NCI-H1105 treated with DMSO at 0.1 percent for 48 hours (cell line): Measurements from ENCODE around the gene PPARG.
"Not testable (repeated sequence)": the region's sequence is repeated elsewhere in the genome, so short reads cannot be mapped to it uniquely, and the experiment has no call there.

Experiments used
- DNase-seq: peaks from one replicate; lab custom pipeline; 2025; lab: John Stamatoyannopoulos, UW

PPARG gene

DNA sequence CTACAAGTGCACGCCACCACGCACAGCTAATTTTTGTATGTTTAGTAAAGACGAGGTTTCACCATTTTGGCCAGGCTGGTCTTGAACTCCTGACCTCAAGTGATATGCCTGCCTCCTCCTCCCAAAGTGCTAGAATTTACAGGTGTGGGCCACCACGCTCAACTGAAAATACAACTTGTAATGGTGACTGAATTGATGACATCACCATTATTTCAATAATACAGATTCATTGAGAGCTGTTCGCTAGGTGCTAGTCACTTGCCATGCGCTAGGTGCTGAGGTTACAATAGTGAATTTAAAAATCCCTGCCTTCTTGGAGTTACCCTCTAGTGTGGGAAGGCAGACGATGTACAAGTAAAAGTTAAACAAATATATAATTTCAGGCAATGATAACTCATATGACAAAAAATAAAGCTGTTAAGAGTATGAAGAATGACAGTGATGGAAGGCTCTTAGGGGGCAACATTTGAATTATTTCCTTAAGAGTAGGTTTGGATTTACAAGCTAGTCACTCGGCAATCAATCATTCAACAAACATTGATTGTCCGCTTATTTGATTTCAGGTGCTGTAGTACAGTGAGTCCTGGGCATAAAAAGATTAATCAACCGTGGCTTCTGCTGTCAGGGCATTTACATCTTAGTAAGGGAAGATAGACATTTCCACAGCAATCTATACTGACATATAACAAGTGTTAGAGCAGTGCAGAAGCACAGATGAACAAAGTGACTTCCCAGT lies 9.1 kb upstream of the PPARG start:
- no peak for DNase-seq

DNA sequence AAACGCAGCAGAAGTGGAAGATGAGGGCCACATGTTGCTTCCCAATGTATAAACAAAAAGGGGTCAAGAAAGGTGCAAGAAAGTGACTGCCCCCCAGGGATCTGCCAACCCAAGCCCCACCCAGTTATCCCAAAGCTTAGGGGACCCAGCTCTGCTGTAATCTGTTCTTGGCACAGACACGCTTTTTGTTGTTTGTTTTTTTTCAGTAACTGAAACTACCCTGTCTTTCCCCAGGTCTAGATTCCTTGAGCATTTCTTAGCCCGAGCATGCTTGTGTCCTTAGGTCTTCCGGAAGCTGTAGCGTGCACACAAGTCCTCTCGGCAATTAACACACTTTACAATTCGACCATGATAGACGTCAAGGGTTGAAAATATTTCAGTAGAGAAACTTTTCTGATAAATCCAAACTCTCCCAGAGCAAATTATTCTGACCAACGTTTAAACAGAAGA lies 8.5 kb upstream of the PPARG start:
- no peak for DNase-seq

DNA sequence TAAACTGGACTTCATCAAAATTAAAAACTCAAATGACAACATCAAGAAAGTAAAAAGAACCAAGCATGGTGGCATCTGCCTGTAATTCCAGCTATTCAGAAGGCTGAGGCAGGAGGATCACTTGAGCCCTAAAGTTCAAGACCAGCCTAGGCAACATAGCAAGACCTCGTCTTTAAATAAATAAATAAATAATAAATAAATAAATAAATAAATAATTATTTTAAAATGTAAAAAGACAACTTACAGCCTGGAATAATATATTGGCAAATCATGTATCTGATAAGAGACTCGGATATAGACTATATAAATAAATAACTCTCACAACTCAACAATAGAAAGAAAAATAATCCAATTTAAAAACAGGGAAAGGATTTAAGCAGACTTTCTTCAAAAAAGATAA lies 4.3 kb upstream of the PPARG start:
- no peak for DNase-seq

DNA sequence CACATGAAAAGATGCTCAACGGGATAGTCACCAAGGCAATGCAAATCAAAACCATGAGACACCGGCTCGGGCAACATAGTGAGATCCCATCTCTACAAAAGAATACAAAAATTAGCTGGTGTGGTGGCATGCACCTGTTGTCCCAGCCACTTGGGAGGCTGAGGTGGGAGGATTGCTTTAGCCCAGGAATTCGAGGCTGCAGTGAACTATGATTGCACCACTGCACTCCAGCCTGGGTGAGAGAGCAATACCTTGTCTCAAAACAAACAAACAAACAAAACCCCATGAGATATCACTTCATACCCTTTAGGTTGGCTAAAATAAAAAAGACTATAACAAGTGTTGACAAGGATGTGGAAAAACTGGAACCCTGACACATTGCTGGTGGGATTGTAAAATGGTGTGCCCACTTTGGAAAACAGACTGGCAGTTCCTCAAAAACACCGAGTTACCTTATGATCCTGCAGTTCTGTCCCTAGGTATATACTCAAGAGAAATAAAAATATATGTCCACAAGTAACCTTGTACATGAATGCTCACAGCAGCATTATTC lies 3.8 kb upstream of the PPARG start:
- DNase-seq, result no peak

DNA sequence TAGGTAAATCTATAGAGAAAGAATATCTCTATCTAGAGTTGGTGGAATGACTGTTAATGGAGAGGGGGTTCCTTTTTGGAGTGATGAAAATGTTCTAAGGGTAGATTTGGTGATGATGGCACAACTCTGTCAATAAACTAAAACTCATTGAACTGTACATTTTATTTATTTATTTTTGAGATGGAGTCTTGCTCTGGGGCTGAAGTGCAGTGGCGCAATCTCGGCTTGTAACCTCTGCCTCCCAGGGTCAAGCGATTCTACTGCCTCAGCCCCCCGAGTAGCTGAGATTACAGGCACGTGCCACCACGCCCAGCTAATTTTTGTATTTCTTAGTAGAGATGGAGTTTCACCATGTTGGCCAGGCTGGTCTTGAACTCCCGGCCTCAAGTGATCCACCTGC lies 3.1 kb upstream of the PPARG start:
- not testable (repeated sequence) for DNase-seq

DNA sequence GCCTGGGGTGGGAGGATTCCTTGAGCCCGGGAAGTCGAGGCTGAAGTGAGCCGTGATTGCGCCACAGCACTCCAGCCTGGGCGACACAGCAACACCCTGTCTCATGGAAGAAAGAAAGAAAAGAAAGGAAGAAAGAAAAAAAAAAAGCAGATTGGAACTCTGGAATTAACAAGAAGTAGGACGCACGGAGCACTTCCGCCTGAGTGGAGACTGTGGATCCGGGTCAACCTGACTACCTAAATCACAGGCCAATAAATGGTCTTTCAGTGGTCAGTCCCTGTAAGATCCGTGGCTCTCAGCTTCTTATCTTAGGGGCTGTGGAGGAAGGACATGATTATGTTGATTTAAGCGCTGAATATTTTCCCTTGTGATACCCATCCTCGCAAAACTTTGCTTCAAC lies 2.4 kb upstream of the PPARG start:
- DNase-seq, result no peak

DNA sequence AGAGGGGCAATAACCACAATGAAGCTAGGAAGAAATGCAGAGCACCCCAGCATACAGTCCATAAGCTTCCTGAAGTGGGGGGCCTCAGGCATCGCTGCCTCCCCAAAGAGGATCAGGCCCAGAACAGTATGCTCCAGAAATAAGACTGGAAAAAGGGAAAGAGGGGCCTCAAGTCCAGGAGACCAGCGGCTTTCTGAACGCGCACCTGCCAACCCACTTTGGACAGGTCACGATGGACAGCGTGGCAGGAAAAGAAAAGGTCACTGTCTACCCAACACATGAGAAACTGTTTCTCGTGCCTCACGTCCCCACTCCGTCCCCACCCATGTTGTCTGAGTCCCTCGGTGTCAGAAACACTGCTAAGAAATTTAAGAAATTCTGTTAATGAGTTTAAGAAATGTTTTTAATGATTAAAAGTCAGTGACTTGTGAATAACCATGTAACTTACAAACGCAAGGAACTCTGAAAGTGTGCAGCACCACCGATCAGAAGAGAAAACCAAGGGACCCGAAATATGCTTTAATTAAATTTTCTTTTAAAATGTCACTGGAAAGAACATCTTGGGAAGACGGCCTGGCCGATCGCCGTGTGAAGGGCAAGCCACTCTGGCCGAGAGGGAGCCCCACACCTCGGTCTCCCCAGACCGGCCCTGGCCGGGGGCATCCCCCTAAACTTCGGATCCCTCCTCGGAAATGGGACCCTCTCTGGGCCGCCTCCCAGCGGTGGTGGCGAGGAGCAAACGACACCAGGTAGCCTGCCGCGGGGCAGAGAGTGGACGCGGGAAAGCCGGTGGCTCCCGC lies 1.7 kb upstream of the PPARG start:
- DNase-seq, result no peak

DNA sequence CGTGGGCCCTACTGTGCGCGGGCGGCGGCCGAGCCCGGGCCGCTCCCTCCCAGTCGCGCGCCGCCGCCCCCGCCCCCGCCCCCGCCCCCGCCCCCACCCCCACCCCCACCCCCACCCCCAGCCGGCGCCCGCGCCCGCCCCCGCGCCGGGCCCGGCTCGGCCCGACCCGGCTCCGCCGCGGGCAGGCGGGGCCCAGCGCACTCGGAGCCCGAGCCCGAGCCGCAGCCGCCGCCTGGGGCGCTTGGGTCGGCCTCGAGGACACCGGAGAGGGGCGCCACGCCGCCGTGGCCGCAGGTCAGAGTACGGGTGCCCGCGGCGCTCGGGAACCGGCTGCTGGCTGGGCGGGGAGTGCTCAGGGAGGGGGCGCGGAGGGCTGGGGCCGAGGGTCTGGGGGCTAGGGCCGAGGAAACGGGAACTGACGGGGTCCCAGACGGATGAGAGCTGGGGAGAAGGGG lies 1.1 kb upstream of the PPARG start:
- DNase-seq, result no peak

DNA sequence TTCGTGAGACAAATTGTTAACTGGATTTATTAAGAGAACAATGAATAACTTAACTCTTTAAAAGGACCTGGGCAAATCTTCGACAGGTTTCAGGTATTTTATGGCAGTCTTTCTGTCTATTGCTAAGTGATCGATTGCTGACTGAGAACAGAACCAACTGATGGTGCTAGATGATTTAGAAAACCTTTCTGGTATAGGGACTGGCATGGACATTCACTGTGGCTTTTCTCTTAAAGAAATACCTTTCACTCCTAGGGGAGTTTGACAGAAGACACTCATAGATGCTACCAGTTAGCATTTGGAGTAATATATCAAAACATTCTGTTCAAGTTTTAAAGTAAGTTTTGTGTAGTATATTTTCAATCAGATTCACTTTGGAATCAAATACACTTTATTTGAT lies 654 bp downstream of the PPARG start:
- no peak for DNase-seq

DNA sequence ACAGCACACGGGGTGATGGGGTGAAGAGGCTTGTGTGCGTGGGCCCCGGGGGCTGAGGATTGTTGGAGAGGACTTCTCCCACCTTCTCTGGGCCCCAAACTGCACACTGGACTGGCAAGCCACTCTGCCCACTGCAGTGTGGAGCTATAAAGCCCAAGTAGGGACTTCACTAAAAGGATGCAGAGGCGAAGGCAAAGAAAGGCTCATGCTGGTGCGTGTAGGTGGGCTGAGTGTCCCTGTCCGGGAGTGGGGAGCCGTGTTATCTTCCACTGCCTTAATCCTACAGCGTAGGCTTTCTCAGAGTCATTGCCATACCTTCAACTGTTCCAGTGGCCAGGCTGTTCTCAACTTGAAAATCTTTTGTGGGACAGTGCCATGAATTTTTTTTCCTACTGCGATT lies 3.9 kb downstream of the PPARG start:
- no peak for DNase-seq

DNA sequence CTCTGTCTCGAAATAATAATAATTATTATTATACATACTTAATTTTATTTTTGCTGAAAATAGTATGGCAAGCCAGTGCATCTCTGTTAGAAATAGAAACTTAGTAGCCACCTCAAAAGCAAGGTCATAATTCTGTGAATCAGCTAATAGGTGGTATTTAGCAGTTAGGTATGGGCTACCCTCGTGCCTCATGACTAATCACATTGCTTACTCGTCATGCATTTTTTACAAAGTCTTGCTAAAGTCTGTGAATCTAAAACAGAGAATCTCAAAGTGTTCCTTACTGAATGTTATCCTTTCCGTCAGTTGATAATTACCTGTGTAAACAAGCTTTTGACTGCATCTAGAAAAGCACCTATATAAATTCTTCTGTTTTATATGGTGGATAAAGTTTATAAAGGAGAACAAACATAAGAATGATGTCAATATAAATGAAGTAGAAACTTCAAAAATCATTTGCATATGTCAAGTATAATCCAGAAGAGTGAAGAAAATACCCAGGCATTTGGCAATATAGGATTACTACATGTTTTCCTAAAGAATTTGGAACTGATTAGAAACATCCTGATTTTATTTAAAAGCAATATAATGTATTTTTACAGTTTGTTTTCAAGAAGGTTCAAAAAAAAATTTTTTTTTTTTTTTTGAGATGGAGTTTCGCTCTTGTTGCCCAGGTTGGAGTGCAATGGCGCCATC lies 6.2 kb downstream of the PPARG start:
- no peak for DNase-seq

DNA sequence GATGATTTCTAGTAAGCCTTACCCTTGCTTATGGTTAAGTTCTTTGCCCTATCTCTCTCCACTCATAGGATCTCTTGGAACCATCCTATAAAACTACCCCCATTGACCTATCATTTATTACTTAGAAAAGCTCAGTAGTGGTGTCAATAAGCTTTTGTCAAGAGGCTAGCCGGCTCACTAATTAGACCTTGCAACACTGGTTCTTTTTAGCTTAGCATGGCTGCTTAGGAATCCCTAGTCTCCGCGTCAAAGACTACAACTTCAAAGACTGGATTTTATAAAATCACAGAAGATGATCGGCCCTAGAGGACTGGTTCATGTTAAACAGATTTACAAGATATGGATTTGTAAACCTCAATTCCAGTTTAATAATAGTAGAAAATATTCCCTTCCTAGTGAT lies 7.6 kb downstream of the PPARG start:
- DNase-seq, result no peak

DNA sequence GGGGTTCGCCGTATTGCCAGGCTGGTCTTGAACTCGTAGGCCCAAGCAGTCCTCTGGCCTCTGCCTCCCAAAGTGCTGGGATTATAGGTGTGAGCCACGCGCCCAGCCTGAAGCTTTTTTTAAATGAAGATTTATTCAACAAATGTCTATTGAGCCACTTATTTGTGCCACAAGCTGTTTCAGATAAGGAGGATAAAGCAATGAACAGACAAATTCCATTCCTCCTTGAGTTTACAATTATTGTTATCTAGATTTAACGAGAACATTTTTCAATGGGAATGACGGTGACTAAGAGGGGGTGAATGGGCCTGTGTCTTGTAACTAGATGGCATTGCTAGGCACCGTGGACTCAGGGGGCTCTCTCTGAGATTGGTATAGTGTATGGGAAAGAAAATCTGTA lies 10.2 kb downstream of the PPARG start:
- DNase-seq, result no peak

DNA sequence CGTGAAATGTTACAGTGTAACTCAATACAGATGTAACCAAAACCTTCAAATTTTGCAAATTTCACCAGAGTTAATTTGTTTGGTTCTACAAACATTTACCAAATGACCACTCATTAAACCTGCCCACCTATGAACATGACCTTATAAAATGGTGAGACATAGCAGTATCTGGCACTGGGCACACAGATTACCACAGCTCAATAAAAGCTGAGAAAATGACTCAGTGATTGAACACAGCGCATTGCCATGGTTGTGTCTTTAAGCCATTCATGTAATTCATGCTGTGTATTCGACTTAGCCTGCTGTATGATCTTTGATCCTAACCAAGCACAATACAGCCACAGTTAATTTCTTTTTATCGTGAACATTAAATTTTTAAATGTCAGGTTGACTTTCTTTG lies 11.3 kb downstream of the PPARG start:
- DNase-seq, result no peak

DNA sequence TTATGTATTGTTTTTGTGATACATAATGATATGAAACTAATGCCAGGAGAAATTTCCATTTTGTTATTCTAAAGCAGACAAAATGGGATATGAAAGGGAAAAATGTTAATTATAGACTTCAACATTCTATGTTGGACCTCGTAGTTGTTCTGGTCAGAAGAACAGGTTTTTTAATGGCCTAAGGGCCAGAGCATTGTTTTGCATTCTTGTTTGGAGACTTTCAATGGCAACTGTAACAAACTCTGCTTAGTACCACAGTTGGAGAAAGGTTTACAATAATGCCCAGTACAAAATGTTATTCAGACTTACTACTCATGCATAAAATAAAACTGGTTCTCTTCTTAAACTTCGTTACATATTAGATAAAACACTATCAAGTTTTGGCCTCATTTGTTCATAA lies 12.2 kb downstream of the PPARG start:
- DNase-seq, result no peak

DNA sequence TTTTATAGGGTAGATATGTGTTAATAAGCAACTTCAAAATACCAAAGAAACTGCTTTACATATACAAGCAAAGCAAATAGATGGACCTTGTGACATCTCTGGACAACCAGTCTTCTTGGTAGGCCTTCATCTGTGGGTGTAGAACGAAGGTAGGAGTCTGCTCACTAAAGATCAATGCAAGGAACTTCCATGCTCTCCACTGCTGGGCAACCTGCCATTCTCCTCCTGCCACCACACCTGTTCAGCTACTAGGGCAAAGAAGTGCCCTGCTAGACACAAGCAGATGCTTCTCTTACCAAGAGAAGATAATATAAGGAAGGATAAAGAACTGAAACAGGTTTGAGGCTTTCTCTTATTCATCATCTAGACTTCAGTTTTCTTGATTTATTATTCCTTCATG lies 12.6 kb downstream of the PPARG start:
- no peak for DNase-seq

DNA sequence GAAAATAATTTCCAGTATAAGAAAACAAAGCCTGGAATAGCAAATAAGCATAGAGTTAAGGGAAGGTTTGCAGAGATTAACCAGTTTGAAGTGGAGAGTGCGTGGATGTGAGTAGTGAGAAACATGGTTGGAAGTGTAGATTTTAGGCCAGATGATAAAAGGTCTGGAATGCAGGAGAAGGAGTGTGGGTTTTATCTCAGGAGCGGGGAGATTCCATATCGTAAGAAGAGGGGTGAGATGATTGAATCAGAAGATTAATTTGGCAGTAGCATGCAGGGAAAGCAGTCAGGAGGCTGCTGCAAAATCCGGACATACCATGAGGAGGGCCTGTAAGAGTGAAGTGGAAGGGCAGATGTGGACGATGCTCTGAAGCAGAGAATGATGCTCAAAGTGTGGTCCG lies 13.7 kb downstream of the PPARG start:
- DNase-seq, result no peak

DNA sequence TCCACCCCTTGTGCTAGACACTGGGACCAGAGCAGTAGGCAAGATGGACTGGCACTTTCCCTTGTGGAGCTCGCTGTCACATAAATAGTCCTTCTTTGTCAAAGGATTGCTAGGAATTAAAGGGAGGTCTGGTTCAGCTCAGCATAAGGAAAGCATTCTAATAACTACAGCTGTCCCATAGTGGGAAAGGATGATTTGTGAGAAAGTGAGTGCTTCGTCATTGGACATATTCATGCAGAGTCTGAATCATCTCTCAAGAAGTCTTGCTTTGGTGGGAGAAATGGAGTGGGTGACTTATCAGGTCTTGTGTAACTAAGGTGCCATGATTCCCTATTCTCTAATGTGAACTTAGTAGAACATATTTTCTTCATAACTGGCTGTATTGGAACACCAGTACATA lies 14.7 kb downstream of the PPARG start:
- no peak for DNase-seq

DNA sequence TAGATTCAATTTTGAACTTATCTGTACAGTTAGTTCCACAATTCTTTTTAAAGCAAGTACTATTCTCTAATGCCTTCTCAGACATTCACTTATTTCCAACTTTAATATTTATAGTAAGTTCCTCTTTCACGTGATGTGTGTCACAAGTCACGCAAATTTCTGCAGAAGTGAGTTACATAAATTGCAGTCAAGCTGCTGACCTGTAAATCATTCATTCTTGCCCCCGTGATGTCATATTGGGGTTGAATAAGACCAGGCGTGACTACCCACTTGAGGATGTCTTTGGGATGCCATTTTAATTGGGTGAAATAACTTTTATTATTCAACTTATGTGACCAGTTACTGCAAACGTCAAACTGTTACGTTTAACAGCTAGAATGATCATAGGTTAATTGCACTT lies 15.1 kb downstream of the PPARG start:
- no peak for DNase-seq

DNA sequence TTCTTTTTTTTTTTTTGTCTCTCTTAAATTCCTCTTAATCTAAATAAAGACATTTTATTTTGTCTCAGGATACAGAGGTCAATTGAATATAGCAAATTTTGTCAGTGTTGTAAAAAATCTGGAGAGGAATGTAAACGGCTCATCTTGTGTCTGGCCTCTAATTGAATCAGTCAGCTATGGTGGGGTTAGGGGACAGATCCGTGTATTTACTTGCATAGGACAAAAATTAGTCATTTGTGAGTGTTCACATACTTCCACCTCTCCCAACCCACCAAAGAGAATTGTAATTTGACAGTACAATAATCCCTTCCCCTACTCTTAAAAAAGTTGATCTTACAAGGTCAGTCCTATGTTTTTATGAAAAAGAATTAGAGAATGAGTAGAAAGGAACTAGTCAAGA lies 18.3 kb downstream of the PPARG start:
- DNase-seq, result no peak

DNA sequence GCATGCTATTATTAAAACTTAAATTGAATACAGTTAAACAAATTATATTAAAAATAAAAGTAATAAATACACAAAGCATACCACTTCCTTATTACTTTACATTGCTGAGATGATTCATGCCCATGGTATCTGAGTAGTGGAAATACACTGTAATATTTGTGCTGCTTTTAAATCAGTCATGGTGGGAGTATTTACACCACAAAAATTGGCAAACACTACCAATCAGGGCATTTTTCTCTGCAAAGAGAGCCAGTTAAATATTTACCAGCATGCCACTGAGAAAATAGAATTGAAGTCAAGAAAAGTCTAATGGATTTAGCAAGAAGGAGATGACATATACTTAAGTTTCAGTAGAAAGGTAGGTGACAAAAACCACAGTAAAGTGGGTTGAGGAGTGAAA lies 19.6 kb downstream of the PPARG start:
- no peak for DNase-seq

DNA sequence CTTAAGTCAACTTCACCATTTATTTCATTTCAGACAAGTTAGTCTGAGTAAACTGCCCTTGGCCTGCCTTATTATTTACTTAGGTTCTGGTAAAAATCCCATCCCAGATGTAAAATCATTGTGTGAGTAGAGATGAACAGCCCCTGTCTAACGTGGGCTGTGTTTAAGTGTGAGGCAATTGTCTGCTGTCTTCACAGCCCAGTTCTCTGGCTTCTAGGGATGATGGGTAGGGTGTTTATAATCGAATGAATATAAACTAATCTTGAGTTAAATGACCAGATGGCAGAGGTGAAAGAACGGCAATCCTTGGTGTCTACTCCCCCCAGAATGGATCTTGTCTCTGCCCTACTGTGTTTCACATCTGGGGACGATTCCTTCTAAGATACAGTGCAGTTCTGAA lies 20.8 kb downstream of the PPARG start:
- no peak for DNase-seq

DNA sequence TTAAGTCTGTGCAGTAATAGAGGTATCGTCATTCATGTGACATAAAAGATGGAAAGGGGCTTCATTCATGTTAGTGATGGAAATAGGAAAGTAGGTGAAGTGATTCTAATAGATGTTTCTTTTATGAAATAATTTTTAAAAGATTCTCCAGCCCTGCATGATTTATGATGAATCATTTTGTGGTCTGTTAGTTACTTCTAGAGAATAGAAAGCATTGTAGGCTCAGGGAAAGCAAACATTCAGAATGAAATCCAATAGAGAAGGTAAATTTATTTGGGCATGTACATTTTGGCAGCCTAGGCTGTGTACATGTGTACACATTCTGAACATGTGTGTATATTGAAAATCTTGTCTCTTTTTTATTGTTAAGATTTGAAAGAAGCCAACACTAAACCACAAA lies 23.1 kb downstream of the PPARG start:
- DNase-seq, result no peak
